Fibroblast of lung (primary cell): ENCODE data around the gene SLC27A3. TPM values are rescaled to one million over a fixed set of nuclear protein-coding genes. Genes with fewer than 3 reads are reported as not detected.

Experiments used
- DNase-seq, 2 donors: peaks; one replicate each; pipeline versions ENCODE4 v3.0.0 to v3.0.0-alpha.2; 2010; ENCODE audit warnings: low read depth in 2 of 2
- H2AFZ ChIP-seq: 2 replicates; pipeline ENCODE4 v1.5.1; 2012; ENCODE audit warnings: low read length, control low read depth, inconsistent platforms
- H3K27ac ChIP-seq: 2 replicates; pipeline ENCODE4 v1.5.1; 2011; ENCODE audit warnings: low read length, control low read depth; ENCODE audit not compliant: insufficient read depth
- H3K27me3 ChIP-seq: 2 replicates; pipeline ENCODE4 v1.5.1; 2011; ENCODE audit warnings: mild to moderate bottlenecking, low read length; ENCODE audit not compliant: control insufficient read depth, insufficient read depth
- H3K36me3 ChIP-seq: 2 replicates; pipeline ENCODE4 v1.5.1; 2011; ENCODE audit warnings: low read length; ENCODE audit not compliant: control insufficient read depth, insufficient read depth
- H3K4me1 ChIP-seq: 2 replicates; pipeline ENCODE4 v1.5.1; 2011; ENCODE audit warnings: low read length; ENCODE audit not compliant: control insufficient read depth, insufficient read depth; ENCODE audit errors: extremely low read depth
- H3K4me2 ChIP-seq: 2 replicates; pipeline ENCODE4 v1.5.1; 2011; ENCODE audit warnings: low read length, control low read depth; ENCODE audit not compliant: insufficient read depth; ENCODE audit errors: extremely low read depth
- H3K4me3 ChIP-seq, 4 experiments: fragments of 200-600 bp in 1 of 4; sonication (generic) in 1 of 4; replicated peaks in 1 of 4; 2 replicates each; pipeline ENCODE4 v1.5.1; 2011 to 2016; ENCODE audit warnings: low read length in 4 of 4, low read depth in 3 of 4, mild to moderate bottlenecking in 3 of 4, control low read depth in 2 of 4, inconsistent platforms in 1 of 4, mixed read lengths in 1 of 4; ENCODE audit not compliant: insufficient read depth in 1 of 4; ENCODE audit errors: control extremely low read depth in 1 of 4
- H3K79me2 ChIP-seq: 2 replicates; pipeline ENCODE4 v1.5.1; 2012; ENCODE audit warnings: mild to moderate bottlenecking, low read length, inconsistent platforms; ENCODE audit not compliant: control insufficient read depth, insufficient read depth
- H3K9ac ChIP-seq: 2 replicates; pipeline ENCODE4 v1.5.1; 2011; ENCODE audit warnings: mild to moderate bottlenecking, low read length, control low read depth; ENCODE audit not compliant: insufficient read depth
- H3K9me3 ChIP-seq: 2 replicates; pipeline ENCODE4 v1.5.1; 2012; ENCODE audit warnings: low read depth, low read length; ENCODE audit not compliant: control insufficient read depth, insufficient read depth
- H4K20me1 ChIP-seq: 2 replicates; pipeline ENCODE4 v1.5.1; 2011; ENCODE audit warnings: low read length; ENCODE audit not compliant: control insufficient read depth, insufficient read depth; ENCODE audit errors: extremely low read depth
- CTCF ChIP-seq, 2 donors: IDR thresholded peaks in 1 of 2; conservative IDR thresholded peaks in 1 of 2; 1 replicate in 1 of 2; 2 replicates in 1 of 2; pipeline ENCODE4 v1.5.1; 2011 to 2012; ENCODE audit warnings: low read length in 2 of 2, control low read depth in 1 of 2, inconsistent platforms in 1 of 2, low read depth in 1 of 2, mild to moderate bottlenecking in 1 of 2
- EZH2 ChIP-seq: IDR thresholded peaks from 2 replicates; pipeline ENCODE4 v1.5.1; 2012; ENCODE audit warnings: low read length, control low read depth, mild to moderate bottlenecking; ENCODE audit errors: missing control alignments
- polyA plus RNA-seq, 2 donors: library from polyadenylated mRNA; depleted of rRNA in 1 of 2; stranded (reverse) in 1 of 2; unstranded in 1 of 2; fragments of >200 nt; gene quantifications; 2 replicates each; pipeline ENCODE4 v1.2.1, GENCODE V29; 2011 to 2012; ENCODE audit warnings: missing spikeins in 1 of 2
- total RNA-seq: library from RNA; depleted of rRNA; stranded (reverse); fragments of >200 nt; gene quantifications from 2 replicates; pipeline ENCODE4 v1.2.1, GENCODE V29; 2014

Gene SLC27A3
- total and polyA plus RNA-seq, 2 donors (not counting 1 experiment from before 2014, with no cell fraction given): 9.7 to 30.6 TPM

DNA sequence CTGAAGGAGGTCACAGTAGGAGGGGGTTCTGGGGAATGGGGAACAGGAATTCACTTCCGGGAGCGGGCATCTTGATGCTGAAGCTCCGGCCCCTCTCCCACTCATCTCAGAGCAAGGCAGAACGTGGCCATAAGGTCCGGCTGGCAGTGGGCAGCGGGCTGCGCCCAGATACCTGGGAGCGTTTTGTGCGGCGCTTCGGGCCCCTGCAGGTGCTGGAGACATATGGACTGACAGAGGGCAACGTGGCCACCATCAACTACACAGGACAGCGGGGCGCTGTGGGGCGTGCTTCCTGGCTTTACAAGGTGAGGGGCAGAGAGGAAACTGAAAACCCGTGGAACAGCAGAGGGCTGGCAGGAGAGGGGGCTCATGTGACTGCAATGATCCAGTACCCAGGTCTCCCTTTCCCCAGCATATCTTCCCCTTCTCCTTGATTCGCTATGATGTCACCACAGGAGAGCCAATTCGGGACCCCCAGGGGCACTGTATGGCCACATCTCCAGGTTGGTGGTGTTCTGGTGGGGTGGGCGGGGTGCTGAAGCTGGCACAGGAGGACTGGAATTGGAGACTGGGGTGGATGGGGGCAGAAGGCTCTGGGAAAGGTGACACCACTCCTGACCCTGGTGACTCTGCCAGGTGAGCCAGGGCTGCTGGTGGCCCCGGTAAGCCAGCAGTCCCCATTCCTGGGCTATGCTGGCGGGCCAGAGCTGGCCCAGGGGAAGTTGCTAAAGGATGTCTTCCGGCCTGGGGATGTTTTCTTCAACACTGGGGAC lies 3.0 kb downstream of the SLC27A3 start:
- Histone ChIP-seq H2AFZ (no peak overlapping the region), H3K9me3 (no peaks in the 10 kb centered on the region), H3K4me3 (no peak overlapping the region), H4K20me1 (no peaks in the 10 kb centered on the region), H3K27me3 (no peaks in the 10 kb centered on the region), H3K9ac (no peak overlapping the region), H3K27ac (no peak overlapping the region), H3K4me1 (peaks cover 11% of the 10 kb centered on the region), H3K36me3 (no peaks in the 10 kb centered on the region), H3K79me2 (no peaks in the 10 kb centered on the region), H3K4me2 (no peak overlapping the region)
- DNase-seq: no peak
- no peak for TF ChIP-seq CTCF (conservative IDR thresholded peaks at IDR 0.05 in 1 of 2, IDR thresholded peaks at IDR 0.05 in 1 of 2; ENCODE audit: low read depth in 1 of 2, low read length in 2 of 2)
- no peak for TF ChIP-seq EZH2

GRCh38 chr1:153778824-153779519 lies 3.8 kb downstream of the SLC27A3 start:
- H3K4me2 ChIP-seq: no peak overlapping the region
- no peak for TF ChIP-seq EZH2
- TF ChIP-seq CTCF (conservative IDR thresholded peaks at IDR 0.05 in 1 of 2, IDR thresholded peaks at IDR 0.05 in 1 of 2; ENCODE audit: low read depth in 1 of 2, low read length in 2 of 2): no peak
- H4K20me1 ChIP-seq: no peaks in the 10 kb centered on the region
- no peak for DNase-seq
- H3K4me1 ChIP-seq: peaks cover 11% of the 10 kb centered on the region
- no peaks in the 10 kb centered on the region for H3K36me3 ChIP-seq
- H3K9me3 ChIP-seq: no peaks in the 10 kb centered on the region
- no peak overlapping the region for H2AFZ ChIP-seq
- H3K27ac ChIP-seq: no peak overlapping the region
- no peaks in the 10 kb centered on the region for H3K79me2 ChIP-seq
- no peak overlapping the region for H3K4me3 ChIP-seq
- H3K27me3 ChIP-seq: no peaks in the 10 kb centered on the region
- no peak overlapping the region for H3K9ac ChIP-seq

- Histone ChIP-seq H3K9me3 (no peaks in the 10 kb centered on the region), H3K36me3 (no peaks in the 10 kb centered on the region), H3K79me2 (no peaks in the 10 kb centered on the region), H3K27me3 (no peaks in the 10 kb centered on the region), H3K4me2 (no peak overlapping the region), H3K4me1 (peaks cover 8% of the 10 kb centered on the region), H4K20me1 (no peaks in the 10 kb centered on the region), H2AFZ (no peak overlapping the region), H3K4me3 (no peak overlapping the region), H3K27ac (no peak overlapping the region), H3K9ac (no peak overlapping the region)
- TF ChIP-seq CTCF (conservative IDR thresholded peaks at IDR 0.05 in 1 of 2, IDR thresholded peaks at IDR 0.05 in 1 of 2; ENCODE audit: low read depth in 1 of 2, low read length in 2 of 2): no peak
- TF ChIP-seq EZH2: no peak
- DNase-seq: no peak
Measured at GRCh38 chr1:153779781-153780541, 4.8 kb downstream of the SLC27A3 start.
